HS-27A (cell line): ENCODE data around the gene IPO5.
"Not testable (repeated sequence)": the region's sequence is repeated elsewhere in the genome, so short reads cannot be mapped to it uniquely, and the experiment has no call there.

Source experiments
- DNase-seq: peaks from one replicate; pipeline ENCODE4 v3.0.0-alpha.2; 2012; ENCODE audit warnings: low read depth, missing footprints

The IPO5 gene

DNA sequence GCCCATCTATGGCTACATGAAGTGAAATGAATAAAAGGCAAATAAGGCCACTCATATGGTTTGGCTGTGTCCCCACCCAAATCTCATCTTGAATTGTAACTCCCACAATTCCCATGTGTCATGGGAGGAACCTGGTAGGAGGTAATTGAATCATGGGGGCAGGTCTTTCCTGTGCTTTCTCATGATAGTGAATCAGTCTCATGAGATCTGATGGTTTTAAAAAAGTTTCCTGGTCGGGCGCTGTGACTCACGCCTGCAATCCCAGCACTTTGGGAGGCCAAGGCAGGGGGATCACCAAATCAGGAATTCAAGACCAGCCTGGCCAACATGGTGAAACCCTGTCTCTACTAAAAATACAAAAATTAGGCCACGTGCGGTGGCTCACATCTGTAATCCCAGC is 4.2 kb upstream of the IPO5 start:
- not testable (repeated sequence) for DNase-seq

DNA sequence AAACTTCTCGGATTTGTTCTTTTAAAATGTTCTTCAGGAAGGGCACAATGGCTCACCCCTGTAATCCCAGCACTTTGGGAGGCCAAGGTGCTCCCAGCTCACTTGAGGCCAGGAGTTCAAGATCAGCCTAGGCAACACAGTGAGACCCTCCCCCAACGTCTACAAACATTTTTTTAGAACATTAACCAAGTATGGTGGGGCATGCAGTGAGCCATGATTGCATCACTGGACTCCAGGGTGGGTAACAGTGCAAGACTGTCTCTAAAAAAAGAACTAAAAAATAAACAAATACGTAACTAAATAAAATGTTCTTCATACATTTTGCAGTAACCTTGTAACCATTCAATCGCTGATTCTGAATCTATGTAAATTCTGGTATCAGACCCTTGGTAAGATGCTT is 2.1 kb upstream of the IPO5 start:
- no peak for DNase-seq

DNA sequence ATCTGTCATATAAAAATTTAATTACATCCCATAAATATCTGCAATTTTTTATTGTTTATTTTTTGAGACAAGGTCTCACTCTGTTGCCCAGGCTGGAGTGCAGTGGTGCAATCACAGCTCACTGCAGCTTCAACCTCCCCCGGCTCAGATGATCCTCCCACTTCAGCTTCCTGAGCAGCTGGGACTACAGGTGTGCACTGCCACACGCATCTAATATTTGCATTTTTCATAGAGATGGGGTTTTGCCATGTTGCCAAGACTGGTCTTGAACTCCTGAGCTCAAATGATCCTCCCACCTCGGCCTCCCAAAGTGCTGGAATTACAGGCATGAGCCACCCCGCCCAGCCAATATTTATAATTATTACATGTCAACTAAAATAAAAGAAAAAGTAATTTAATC is 644 bp upstream of the IPO5 start:
- not testable (repeated sequence) for DNase-seq

DNA sequence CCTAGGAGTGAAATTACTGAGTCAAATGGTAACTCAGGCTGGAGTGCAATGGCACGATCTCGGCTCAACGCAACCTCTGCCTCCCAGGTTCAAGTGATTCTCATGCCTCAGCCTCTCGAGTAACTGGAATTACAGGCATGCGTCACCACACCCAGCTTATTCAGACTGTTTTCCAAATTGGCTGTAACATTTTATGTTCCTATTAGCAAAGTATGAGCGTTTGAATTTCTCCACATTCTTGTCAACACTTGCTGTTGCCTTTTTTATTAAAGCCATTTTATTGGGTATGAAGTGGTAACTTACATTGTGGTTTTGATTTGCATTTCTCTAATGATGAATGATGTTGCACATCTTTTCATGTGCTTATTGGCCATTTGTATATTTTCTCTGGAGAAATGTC is 7.9 kb downstream of the IPO5 start:
- no peak for DNase-seq

DNA sequence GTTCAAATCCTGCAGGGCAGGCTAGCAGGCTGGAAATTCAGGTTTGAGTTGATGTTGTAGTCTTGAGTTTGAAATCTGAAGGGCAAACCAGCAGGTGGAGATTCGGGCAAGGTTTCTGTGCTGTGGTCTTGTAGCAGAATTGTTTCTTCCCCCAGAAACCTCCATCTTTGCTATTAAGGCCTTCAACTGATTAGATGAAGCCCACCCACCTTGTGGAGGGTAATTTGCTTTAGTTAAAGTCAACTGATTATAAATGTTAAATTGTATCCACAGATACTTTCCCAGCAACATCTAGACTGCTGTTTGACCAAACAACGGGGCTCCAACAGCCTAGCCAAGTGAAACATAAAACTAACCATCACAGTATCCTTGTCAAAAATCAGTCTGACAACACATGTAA is 9.4 kb downstream of the IPO5 start:
- DNase-seq: no peak

DNA sequence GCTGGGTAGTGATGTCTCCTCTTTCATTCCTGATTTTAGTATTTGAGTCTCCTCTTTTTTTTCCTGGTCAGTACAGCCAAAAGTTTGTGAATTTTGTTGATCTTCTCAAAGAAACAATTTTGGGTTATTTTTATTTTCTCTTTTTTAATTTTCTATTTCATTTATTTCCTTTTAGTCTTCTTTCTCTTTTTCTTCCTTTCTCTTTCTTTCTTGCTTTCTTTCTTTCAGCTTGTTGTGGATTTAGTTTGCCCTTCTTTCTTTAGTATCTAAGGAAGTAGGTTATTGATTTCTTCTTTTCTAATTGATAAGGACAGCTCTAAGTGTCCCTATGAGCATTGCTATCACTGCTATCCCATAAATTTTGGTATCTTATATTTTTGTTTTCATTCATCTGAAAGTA is 13.8 kb downstream of the IPO5 start:
- no peak for DNase-seq

DNA sequence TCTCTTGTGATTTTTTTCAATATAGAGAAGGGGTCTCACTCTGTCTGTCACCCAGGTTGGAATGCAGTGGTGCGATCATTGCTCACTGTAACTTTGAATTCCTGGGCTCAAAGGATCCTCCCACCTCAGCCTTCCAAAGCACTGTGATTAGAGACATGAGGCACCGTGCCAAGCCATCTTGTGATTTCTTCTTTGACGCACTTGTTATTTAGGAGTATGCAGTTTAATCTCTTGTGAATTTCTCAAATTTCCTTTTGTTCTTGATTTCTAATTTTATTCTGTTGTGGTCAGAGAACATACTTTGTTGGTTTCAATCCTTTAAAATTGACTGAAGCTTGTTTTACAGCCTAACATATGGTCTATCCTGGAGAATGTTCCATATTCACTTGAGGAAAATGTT is 14.5 kb downstream of the IPO5 start:
- DNase-seq: no peak

DNA sequence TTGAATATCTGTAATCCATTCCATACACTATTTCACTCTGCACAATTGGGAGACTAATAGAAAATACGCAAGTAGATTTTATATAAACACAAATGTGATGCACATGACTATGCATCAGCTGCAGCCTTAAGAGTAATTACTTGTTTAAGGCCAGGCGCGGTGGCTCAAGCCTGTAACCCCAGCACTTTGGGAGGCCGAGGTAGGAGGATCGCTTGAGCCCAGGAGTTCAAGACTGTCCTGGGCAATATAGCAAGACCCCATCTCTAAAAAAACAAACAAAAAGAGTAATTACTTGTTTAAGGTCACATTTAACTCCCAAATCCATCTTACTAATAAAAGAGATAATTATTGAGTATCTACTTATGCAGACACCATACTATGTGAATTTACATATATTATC is 18.0 kb downstream of the IPO5 start:
- DNase-seq: no peak

DNA sequence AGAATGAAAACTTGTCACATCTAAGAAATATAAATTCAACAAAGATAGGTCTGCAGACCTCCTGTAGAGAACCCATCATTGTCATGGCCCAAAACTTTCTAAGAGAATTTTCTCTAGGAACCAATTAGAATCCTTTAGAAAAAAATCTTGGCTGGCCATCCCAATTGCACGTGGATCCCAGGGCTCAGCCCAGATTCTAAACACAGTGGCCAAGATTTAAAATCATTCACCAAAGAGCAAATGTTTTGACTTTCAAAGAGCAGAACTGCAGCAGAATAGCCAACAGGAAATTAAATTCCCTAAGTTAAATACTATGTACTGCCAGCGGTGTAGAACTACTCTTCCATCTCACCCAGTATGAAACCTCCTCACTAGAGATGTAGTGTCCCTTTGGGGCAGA is 21.3 kb downstream of the IPO5 start:
- no peak for DNase-seq

DNA sequence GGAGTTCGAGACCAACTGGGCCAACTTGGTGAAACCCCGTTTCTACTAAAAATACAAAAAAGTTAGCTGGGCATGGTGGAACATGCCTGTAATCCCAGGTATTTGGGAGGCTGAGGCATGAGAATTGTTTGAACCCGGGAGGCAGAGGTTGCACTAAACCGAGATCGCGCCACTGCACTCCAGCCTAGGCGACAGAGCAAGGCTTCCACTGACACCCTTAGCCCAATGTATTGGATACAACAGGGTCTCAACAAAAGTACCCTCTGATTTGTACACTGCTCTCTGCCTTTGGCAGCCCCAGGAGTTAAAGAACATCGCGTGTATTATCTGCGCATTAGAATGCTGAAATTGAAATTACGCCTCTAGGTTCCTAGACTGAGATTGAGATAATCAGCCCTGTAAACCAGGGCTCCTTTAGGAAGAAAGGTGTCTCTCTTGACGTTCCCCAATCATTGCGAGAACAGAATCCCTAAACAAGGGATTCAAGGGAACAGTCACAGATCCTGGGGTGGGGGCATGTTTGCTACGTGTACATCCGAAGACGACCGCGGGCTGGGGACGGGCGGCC is 21.9 kb downstream of the IPO5 start:
- no peak for DNase-seq

DNA sequence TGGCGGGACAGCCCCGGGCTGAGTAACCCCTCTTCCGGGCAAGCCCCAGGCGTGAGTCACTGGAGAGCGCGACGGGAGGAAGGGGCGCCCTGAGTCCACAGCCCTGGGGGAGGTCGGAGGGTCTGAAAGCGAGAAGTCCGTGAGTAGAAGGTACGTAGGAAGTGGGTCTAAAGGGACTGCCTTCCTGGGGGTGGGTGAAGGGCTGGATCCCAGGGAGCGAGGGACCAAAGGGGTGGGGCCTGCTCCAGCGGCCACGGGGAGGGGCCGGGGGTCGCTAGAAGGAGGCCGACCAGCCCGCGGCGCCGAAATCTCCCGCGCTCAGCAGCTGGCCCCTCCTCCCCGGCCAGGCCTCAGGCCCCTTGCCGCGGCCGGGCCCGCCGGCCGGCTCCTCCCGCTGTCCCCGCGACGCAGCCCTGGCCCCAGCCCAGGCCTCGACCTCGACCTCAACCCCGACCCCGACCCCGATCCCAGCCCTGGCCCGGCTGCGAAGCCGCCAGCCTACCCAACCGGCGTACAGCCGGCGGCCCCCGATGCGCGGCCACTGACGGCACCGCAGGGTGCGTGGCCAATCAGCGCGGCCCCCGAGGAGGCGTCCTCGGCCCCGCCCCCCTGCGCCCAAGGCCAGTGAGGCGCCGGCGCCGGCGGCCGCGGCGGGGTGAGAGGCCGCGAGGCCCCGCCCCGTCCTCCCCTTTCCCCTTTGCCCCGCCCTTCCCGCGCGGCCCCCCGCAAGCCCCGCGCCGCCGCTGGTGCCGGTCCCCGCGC is 22.6 kb downstream of the IPO5 start:
- DNase-seq: no peak

DNA sequence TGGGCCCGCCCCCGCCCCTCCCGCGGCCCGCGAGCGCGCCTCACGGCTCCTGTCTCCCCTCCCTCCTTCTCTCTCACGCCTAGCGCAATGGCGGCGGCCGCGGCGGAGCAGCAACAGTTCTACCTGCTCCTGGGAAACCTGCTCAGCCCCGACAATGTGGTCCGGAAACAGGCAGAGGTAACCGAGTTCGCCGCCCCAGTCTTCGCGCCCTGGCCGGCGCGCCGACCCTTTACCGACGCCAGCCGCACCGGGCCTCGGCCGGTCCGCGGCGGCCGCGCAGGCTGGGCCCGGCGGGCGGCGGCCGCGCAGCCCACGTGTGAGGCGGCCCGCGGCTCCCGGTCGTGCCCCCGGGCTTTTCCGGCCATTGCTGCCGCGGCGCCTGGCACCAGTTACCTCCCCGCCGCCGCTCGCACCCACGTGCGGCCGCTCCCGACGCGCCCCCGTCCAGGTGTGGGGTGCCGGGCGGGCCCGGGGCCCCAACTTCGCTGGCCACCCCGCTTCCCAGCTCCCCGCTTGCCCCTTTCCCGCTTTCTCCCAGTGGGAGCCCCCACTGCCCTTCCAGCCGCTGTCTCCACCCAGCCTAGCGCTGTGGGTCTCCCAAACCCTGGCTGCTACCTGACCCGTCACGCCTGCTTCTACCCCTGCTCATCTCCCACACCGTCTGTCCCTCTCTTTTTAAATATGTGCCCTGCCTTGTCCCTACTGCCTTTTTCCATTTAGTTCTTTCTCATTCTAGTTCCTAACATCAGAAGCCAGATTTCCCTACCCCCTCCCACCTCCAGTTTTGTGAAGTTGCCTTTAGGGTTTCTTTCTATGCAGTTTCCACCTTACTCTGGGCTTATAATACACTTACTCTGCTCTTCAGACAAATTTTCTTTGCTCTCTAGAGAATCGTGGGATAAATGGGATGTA is 23.4 kb downstream of the IPO5 start:
- no peak for DNase-seq

DNA sequence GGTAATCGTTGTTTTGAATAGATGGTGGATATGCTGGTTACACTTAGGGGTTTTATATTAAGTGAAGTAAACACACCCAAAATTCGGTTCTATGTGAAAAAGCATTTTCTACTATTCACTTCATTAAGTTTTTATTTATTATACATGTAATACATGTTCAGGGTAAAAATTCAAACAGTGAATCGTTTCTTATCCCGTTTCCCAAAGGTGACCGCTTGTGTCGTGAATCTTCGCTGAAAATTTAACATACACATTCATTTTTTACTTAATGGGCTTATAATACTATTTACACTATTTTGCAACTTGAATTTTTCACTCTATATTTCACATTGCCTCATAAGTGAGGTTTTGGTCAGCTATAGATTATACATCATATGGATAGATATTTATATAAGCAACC is 24.5 kb downstream of the IPO5 start:
- DNase-seq: no peak

DNA sequence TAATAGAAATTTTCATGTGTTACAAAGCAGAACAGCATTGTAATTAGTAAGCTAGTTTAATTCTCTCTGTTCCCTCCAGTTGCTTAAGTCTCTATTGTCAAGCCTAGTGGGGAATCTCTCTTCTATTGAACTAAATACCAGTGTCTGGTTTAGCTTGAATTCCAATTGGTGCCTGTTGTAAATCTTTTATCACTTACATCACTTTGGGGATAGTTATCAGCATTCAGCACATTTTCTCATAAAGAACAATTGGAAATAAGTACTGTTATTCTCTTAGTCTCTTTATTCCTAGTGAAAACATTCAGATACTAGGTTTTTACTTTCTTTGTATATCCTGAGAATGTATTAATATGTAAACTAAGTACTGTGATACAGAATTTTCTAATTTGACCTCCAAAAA is 25.2 kb downstream of the IPO5 start:
- DNase-seq: no peak

DNA sequence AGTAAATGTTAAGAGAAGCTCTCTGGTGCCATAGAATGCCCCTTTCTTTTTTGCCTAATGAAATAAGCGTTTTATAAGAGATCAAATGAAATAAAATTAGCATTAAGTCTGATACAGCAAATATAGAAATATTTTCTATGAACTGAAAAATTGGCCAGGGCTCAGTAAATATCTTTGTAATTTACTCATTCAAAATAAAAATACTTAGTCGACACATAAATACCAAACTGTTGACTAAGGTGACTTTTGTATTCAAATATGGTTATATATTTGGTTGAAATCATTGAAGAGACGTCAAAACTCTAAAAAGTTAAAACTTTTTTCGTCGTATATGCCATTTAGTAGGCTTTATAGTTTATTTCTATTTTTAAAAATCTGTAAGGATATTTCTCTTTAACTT is 25.6 kb downstream of the IPO5 start:
- DNase-seq: no peak

DNA sequence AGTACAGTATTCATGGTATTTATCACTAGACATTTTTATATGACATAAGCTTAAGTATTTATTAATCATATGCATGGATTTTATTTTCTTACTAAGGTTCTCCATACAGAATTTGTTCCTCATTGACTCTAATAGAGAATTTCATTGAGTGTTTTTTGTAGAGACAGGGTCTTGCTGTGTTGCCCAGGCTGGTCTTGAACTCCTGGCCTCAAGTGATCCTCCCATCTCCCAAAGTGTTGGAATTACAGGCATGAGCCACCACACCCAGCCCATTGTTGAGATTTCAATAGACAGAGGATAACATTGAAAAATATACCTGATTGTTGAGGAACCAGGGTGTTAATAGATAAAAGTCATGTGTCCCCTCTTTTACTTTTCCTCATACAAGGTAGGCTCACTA is 26.1 kb downstream of the IPO5 start:
- no peak for DNase-seq

DNA sequence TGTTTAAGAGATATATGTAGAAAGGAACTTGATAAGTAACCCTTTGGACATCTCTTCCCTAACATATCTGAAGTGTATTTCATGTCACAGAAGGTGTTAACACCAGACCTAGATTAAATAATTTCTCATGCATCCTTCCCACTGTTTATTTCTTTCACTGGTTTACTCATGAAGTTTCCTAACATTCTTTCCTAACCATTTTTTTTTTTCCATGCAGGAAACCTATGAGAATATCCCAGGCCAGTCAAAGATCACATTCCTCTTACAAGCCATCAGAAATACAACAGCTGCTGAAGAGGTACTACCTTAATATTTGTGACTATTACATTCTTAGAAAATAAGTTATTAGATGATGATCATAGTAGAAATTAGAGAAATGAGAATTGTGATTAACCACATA is 28.8 kb downstream of the IPO5 start:
- no peak for DNase-seq

DNA sequence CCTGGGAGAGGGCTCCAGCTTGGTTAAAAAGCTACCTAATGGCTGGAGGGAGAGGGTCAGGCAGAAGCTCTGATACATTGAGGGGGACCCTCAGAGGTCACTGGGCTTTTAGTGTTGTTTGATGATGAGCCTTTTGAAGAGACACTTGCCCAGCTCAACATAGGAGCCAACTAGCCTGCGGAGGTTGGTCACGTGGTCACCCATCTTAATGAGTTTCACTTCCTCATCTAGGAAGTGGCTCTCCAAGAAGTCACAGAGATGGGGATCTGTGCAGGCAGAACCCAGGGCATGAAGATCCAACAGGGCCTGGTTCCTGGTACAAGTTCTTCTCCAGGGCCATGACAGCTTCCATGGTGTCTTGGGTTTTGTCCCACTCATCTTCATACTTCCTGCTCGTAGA is 33.4 kb downstream of the IPO5 start:
- no peak for DNase-seq

DNA sequence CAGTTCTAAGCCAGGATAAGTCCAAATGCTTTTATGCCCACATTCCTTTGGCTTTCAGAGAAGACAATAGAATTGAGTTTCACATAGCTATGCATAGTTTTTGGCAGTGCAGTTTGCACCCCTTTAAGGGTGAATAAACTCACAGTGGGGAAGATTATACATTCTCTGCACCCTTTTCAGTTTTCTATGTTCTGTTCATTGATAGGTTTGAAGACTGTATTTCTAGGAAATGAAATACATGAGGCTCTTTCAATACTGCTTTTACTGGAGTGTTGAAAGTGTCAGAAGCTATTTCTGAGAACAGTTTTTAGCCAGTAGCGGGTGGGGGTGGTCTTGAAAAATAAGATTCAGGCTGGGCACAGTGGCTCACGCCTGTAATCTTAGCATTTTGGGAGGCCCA is 46.2 kb downstream of the IPO5 start:
- no peak for DNase-seq

DNA sequence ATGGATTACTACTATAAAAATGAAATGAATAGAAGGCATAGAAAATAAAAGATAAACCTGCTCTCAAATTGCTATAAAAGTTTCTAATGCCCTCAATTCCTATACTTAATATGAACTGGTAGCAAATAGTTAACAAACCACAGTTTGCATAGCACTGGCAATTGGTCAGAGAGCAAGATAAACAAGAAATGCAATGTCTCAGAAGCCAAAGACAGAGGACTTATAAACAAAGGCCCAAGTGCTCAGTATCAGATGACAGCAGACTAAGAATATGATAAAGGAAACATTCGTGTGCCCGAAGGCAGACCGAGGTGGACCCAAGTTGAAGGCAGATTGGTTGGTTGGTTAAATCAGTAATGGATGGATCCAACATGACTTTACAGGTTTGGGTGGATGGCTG is 50.6 kb downstream of the IPO5 start:
- no peak for DNase-seq

DNA sequence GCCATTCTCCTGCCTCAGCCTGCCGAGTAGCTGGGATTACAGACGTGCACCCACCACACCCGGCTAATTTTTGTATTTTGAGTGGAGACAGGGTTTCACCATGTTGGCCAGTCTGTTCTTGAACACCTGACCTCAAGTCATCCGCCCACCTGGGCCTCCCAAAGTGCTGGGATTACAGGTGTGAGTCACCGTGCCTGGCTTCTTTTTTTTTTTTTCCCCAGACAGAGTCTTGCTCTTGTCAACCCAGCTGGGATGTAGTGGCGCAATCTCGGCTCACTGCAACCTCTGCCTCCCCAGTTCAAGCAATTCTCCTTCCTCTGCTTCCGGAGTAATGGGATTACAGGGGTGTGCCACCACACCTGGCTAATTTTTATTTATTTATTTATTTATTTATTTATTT is 51.5 kb downstream of the IPO5 start:
- not testable (repeated sequence) for DNase-seq

DNA sequence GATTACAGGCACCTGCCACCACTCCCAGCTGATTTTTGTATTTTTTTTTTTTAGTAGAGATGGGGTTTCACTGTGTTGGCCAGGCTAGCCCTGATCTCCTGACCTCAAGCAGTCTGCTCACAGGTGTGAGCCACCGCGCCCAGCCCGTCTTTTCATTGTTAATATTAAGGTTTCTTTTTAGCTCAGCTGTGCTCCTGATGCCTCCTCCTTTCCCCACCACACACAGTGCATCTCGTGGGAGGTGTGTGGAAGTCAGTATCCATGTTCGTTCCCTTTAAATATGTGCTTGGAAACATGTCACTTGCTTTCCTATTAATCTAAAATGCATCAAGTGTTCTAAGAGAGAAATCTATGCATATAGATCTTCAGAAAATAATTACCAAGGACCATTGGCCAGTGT is 53.5 kb downstream of the IPO5 start:
- DNase-seq: no peak

DNA sequence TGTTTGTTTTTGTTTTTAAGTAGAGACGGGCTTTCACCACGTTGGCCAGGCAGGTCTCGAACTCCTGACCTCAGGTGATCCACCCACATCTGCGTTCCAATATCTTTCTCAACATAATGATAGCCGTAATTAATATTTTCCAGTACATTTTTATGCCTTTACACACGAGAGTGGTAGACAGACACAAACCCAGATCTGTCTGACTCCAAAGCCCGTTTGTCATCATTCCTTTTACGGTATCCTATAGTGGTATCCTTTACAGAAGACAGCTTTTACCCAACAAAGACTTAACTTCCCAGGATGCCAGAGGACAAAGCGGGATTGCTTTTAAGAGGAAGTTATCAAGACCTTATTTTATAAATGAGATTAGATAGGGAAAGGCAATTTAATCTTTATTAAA is 59.8 kb downstream of the IPO5 start:
- no peak for DNase-seq
